Hepatocyte (in vitro differentiated cells): ENCODE measurements around the gene TRIM69. TPM values are rescaled to one million over a fixed set of nuclear protein-coding genes. Genes with fewer than 3 reads are reported as not detected.

Source experiments
- DNase-seq: peaks from one replicate; pipeline ENCODE4 v3.0.0-alpha.2; 2016; ENCODE audit warnings: low spot score
- H2AFZ ChIP-seq: fragments of 200-600 bp; sonication (generic); 2 replicates; pipeline ENCODE4 v1.6.0; 2016; ENCODE audit warnings: antibody characterized with exemption, mild to moderate bottlenecking
- H3K27ac ChIP-seq: fragments of 200-600 bp; sonication (generic); 2 replicates; pipeline ENCODE4 v1.5.1; 2016; ENCODE audit warnings: mild to moderate bottlenecking
- H3K27me3 ChIP-seq: fragments of 200-600 bp; sonication (generic); 2 replicates; pipeline ENCODE4 v1.6.1; 2016
- H3K36me3 ChIP-seq: fragments of 200-600 bp; sonication (generic); replicated peaks from 2 replicates; pipeline ENCODE4 v1.5.1; 2016; ENCODE audit warnings: low read depth; ENCODE audit not compliant: insufficient read depth
- H3K4me1 ChIP-seq: fragments of 200-600 bp; sonication (generic); 2 replicates; pipeline ENCODE4 v1.5.1; 2016; ENCODE audit warnings: mild to moderate bottlenecking, moderate library complexity; ENCODE audit not compliant: insufficient read depth
- H3K4me2 ChIP-seq: fragments of 200-600 bp; sonication (generic); 2 replicates; pipeline ENCODE4 v1.6.0; 2016
- H3K4me3 ChIP-seq: fragments of 200-600 bp; sonication (generic); 2 replicates; pipeline ENCODE4 v1.5.1; 2016; ENCODE audit warnings: mild to moderate bottlenecking
- H3K79me2 ChIP-seq: fragments of 200-600 bp; sonication (generic); 2 replicates; pipeline ENCODE4 v1.6.0; 2017; ENCODE audit warnings: mild to moderate bottlenecking
- H3K9me2 ChIP-seq: fragments of 200-600 bp; sonication (generic); replicated peaks from 2 replicates; pipeline ENCODE4 v1.6.0; 2017; ENCODE audit warnings: mild to moderate bottlenecking; ENCODE audit not compliant: insufficient read depth
- H3K9me3 ChIP-seq: fragments of 200-600 bp; sonication (generic); 2 replicates; pipeline ENCODE4 v1.5.1; 2016; ENCODE audit warnings: low read depth, mild to moderate bottlenecking
- H4K20me1 ChIP-seq: fragments of 200-600 bp; sonication (generic); 2 replicates; pipeline ENCODE4 v1.6.0; 2016; ENCODE audit warnings: mild to moderate bottlenecking; ENCODE audit not compliant: insufficient read depth, poor library complexity, severe bottlenecking
- CTCF ChIP-seq: fragments of 200-600 bp; sonication (generic); IDR thresholded peaks from 2 replicates; pipeline ENCODE4 v1.5.1; 2016; ENCODE audit warnings: antibody characterized with exemption, mild to moderate bottlenecking; ENCODE audit not compliant: poor library complexity
- EZH2 ChIP-seq: fragments of 200-600 bp; sonication (generic); IDR thresholded peaks from 2 replicates; pipeline ENCODE4 v1.6.1; 2016; ENCODE audit warnings: antibody characterized with exemption, mild to moderate bottlenecking, borderline replicate concordance
- EZH2phosphoT487 ChIP-seq: fragments of 200-600 bp; sonication (generic); IDR thresholded peaks from one replicate; pipeline ENCODE4 v1.6.1; 2018; ENCODE audit warnings: antibody characterized with exemption, mild to moderate bottlenecking, low read depth, moderate library complexity; ENCODE audit not compliant: unreplicated experiment, severe bottlenecking
- WGBS: methylation state at CpG from one replicate; pipeline ENCODE4 v1.1.6; 2016; ENCODE audit warnings: low lambda C conversion rate; ENCODE audit errors: missing lambda C conversion rate; 5-methylcytosine and 5-hydroxymethylcytosine counted together
- polyA plus RNA-seq: library from polyadenylated mRNA; unstranded; fragments of >200 nt; fragmentation: Nextera tagmentation; extraction: Ambion mirVana; gene quantifications from 2 replicates; pipeline ENCODE4 v1.2.1, GENCODE V29; 2016
- total RNA-seq: library from RNA; depleted of rRNA; stranded (reverse); fragments of >200 nt; gene quantifications from 2 replicates; pipeline ENCODE4 v1.2.3, GENCODE V29; 2014

The TRIM69 gene
- total and polyA plus RNA-seq, 2 experiments from 2014 or later, result 6.5 to 11.0 TPM

- Histone ChIP-seq H3K9me3 (no peaks in the 10 kb centered on the region), H3K9me2 (no peaks in the 10 kb centered on the region), H3K27me3 (no peaks in the 10 kb centered on the region), H3K4me3 (no peak overlapping the region), H3K79me2 (no peaks in the 10 kb centered on the region), H3K36me3 (no peaks in the 10 kb centered on the region), H4K20me1 (no peaks in the 10 kb centered on the region), H3K4me2 (no peak overlapping the region), H3K27ac (no peak overlapping the region), H3K4me1 (no peaks in the 10 kb centered on the region), H2AFZ (no peak overlapping the region)
- TF ChIP-seq EZH2phosphoT487 (no peak), EZH2 (no peak), CTCF (no peak)
- WGBS, result 80% methylated on average over 2 of the region's 2 CpGs
- no peak for DNase-seq
These were observed 53.9 kb downstream of the TRIM69 start for GRCh38 chr15:44790215-44790614.

GRCh38 chr15:44790656-44791055 lies 54.3 kb downstream of the TRIM69 start:
- H3K79me2 ChIP-seq, result no peaks in the 10 kb centered on the region
- no peak for DNase-seq
- no peaks in the 10 kb centered on the region for H3K36me3 ChIP-seq
- no peaks in the 10 kb centered on the region for H4K20me1 ChIP-seq
- no peak overlapping the region for H3K4me3 ChIP-seq
- no peak overlapping the region for H2AFZ ChIP-seq
- H3K9me2 ChIP-seq, result no peaks in the 10 kb centered on the region
- no peaks in the 10 kb centered on the region for H3K4me1 ChIP-seq
- 93% methylated on average over 3 of the region's 3 CpGs for WGBS
- no peak overlapping the region for H3K27ac ChIP-seq
- no peak for TF ChIP-seq CTCF
- TF ChIP-seq EZH2, result no peak
- no peaks in the 10 kb centered on the region for H3K9me3 ChIP-seq
- H3K27me3 ChIP-seq, result no peaks in the 10 kb centered on the region
- H3K4me2 ChIP-seq, result no peak overlapping the region

- Histone ChIP-seq H3K9me3 (no peaks in the 10 kb centered on the region), H4K20me1 (no peaks in the 10 kb centered on the region), H3K4me1 (no peaks in the 10 kb centered on the region), H3K27ac (no peak overlapping the region), H3K27me3 (no peaks in the 10 kb centered on the region), H2AFZ (no peak overlapping the region), H3K4me2 (no peak overlapping the region), H3K9me2 (no peaks in the 10 kb centered on the region), H3K79me2 (no peaks in the 10 kb centered on the region), H3K36me3 (no peaks in the 10 kb centered on the region), H3K4me3 (no peak overlapping the region)
- no peak for DNase-seq
- 73% methylated on average over 1 of the region's 1 CpG for WGBS
- no peak for TF ChIP-seq EZH2phosphoT487
- TF ChIP-seq EZH2, result no peak
- no peak for TF ChIP-seq CTCF
These were observed 56.4 kb downstream of the TRIM69 start for GRCh38 chr15:44792715-44793114.

DNA sequence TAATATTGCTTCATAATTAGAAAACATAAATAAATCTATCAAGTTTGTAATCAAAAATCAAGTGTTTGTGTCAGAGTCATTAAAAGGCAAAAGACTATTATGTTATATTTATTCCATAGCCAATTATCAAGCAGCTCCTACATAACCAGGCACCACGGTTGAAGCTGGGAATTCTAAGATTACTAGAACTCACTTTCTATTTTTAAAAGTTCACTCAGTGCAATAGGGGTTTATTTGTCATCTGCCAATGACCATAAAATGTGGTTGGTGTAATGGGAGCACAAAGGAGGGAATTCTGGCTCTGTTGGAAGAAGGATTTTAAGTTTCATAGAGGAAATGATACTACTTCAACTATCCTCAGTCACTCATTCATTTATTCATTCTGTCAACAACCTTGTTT lies 57.7 kb downstream of the TRIM69 start:
- Histone ChIP-seq H4K20me1 (no peaks in the 10 kb centered on the region), H3K4me2 (no peak overlapping the region), H3K36me3 (no peaks in the 10 kb centered on the region), H3K27me3 (no peaks in the 10 kb centered on the region), H3K9me3 (no peaks in the 10 kb centered on the region), H3K79me2 (no peaks in the 10 kb centered on the region), H3K4me1 (peaks cover 3% of the 10 kb centered on the region), H3K4me3 (no peak overlapping the region), H3K9me2 (no peaks in the 10 kb centered on the region), H2AFZ (no peak overlapping the region), H3K27ac (no peak overlapping the region)
- TF ChIP-seq EZH2phosphoT487 (no peak), EZH2 (no peak), CTCF (no peak)
- WGBS, result 74% methylated on average over 1 of the region's 1 CpG
- no peak for DNase-seq
